Lower lobe of right lung (tissue), 2 donors: Measurements from ENCODE around the gene PCDHB8. TPM values are rescaled to one million over a fixed set of nuclear protein-coding genes. Genes with fewer than 3 reads are reported as not detected.
"Not testable (repeated sequence)": the region's sequence is repeated elsewhere in the genome, so short reads cannot be mapped to it uniquely, and the experiment has no call there.

Experiments used
- ATAC-seq, 2 donors: fragments of 200-7000 bp; cut with Tn5 transposase; one replicate each; pipeline ENCODE4 v1.9.1; 2020 to 2022; ENCODE audit warnings: mild to moderate bottlenecking in 2 of 2, moderate library complexity in 2 of 2
- DNase-seq: peaks from one replicate; pipeline ENCODE4 v3.0.0-alpha.2; 2020
- H3K27ac ChIP-seq: fragments of 200-600 bp; one replicate; pipeline ENCODE4 v1.8.0; 2022
- H3K27me3 ChIP-seq: fragments of 200-600 bp; one replicate; pipeline ENCODE4 v1.8.0; 2022; ENCODE audit warnings: low read depth
- H3K36me3 ChIP-seq: fragments of 200-600 bp; one replicate; pipeline ENCODE4 v1.8.0; 2022; ENCODE audit warnings: mild to moderate bottlenecking
- H3K4me1 ChIP-seq: fragments of 200-600 bp; one replicate; pipeline ENCODE4 v1.8.0; 2022
- H3K4me3 ChIP-seq: fragments of 200-600 bp; one replicate; pipeline ENCODE4 v1.8.0; 2022; ENCODE audit warnings: mild to moderate bottlenecking
- H3K9me3 ChIP-seq: fragments of 200-600 bp; one replicate; pipeline ENCODE4 v1.8.0; 2022
- intact Hi-C: fragments of 100-400 bp; cut with DNase I; formaldehyde crosslinking; loops from one replicate; pipeline ENCODE4 v1.11.0; 2022
- long read RNA-seq: library from polyadenylated mRNA; unstranded; transcript quantifications from one replicate; pipeline ENCODE4 v2.0.0, GENCODE V29; 2021
- total RNA-seq: library from RNA; stranded (reverse); fragmentation: NEBNext Ultra II Directional; extraction: Animal tissue kit (Norgen Biotek cat#: 25700); gene quantifications from one replicate; pipeline ENCODE4 v1.2.1, GENCODE V29; 2021
- TF ChIP-seq, protein P1 (sequence below): fragments of 200-600 bp; IDR thresholded peaks from one replicate; pipeline ENCODE4 v1.8.0; 2022; ENCODE audit warnings: antibody characterized with exemption, mild to moderate bottlenecking
- donor health status: DM: no; HTN: yes; CAD: no; lungs with severe emphysema.

Gene PCDHB8
- total RNA-seq: 2.6 TPM
- long read RNA-seq, partial matches to known transcripts: 0 of 1 reads
- long read RNA-seq, other reads (novel, unspliced or antisense): 0 of 1 reads

DNA sequence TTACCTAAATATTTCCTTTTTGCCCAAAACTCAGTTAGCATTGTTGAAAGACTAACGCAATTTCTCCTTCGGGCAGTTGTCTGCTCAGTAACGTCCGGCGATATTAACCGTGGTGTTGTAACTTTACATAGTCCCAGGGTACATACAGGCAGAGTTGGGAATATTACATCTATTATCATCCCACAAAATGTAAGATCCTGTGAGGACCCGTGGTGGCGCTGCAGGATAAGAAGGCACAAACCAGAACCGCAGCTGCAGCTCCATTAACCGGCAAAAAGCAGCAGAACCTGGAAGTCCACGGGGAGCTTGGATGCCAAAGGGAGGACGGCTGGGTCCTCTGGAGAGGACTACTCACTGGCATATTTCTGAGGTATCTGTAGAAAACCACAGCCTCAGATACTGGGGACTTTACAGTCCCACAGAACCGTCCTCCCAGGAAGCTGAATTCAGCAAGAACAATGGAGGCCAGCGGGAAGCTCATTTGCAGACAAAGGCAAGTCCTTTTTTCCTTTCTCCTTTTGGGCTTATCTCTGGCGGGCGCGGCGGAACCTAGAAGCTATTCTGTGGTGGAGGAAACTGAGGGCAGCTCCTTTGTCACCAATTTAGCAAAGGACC lies at the start of gene PCDHB8:
PCDHB8 (plus strand) TSS at position 214 of the 615 bp plus-strand sequence; CDS start at position 459, 245 bp downstream.
- peaks cover 30% of the 10 kb centered on the region for H3K9me3 ChIP-seq
- TF ChIP-seq, protein P1, sequence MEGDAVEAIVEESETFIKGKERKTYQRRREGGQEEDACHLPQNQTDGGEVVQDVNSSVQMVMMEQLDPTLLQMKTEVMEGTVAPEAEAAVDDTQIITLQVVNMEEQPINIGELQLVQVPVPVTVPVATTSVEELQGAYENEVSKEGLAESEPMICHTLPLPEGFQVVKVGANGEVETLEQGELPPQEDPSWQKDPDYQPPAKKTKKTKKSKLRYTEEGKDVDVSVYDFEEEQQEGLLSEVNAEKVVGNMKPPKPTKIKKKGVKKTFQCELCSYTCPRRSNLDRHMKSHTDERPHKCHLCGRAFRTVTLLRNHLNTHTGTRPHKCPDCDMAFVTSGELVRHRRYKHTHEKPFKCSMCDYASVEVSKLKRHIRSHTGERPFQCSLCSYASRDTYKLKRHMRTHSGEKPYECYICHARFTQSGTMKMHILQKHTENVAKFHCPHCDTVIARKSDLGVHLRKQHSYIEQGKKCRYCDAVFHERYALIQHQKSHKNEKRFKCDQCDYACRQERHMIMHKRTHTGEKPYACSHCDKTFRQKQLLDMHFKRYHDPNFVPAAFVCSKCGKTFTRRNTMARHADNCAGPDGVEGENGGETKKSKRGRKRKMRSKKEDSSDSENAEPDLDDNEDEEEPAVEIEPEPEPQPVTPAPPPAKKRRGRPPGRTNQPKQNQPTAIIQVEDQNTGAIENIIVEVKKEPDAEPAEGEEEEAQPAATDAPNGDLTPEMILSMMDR: peak; percentile 10
- H3K27ac ChIP-seq, H3K4me1 ChIP-seq, intact Hi-C loops, H3K36me3 ChIP-seq, DNase-seq, H3K4me3 ChIP-seq: not testable (repeated sequence)
- peak in 1 of 2 donors; percentile 48 for ATAC-seq
- H3K27me3 ChIP-seq: peaks cover 27% of the 10 kb centered on the region

- peak in 1 of 2 donors; percentile 68 for ATAC-seq
- Histone ChIP-seq H3K9me3 (peaks cover 21% of the 10 kb centered on the region), H3K4me3 (peak within 1 kb of the TSS; percentile 31), H3K4me1 (no peaks in the 10 kb centered on the region), H3K27me3 (no peaks in the 10 kb centered on the region), H3K36me3 (no peaks in the 10 kb centered on the region), H3K27ac (no peak within 1 kb of the TSS)
- TF ChIP-seq, protein P1: peak; percentile 32
- intact Hi-C loops: no loop called here
- no peak for DNase-seq
Observed at GRCh38 chr5:141135030-141135717, 42.4 kb upstream of the PCDHB8 start, which contains the start of gene PCDHB5. Gene PCDHB5 (plus strand): TSS chr5:141135206. CDS start chr5:141135435, 229 bp downstream.

GRCh38 chr5:141135718-141136266 lies 41.8 kb upstream of the PCDHB8 start:
- no peak for ATAC-seq
- TF ChIP-seq, protein P1: no peak
- no peak overlapping the region for H3K27ac ChIP-seq

GRCh38 chr5:141137346-141137745 lies 40.2 kb upstream of the PCDHB8 start:
- H3K36me3 ChIP-seq, H3K27me3 ChIP-seq, H3K27ac ChIP-seq, H3K4me1 ChIP-seq, DNase-seq, ATAC-seq, intact Hi-C loops, H3K4me3 ChIP-seq: not testable (repeated sequence)
- H3K9me3 ChIP-seq: peaks cover 21% of the 10 kb centered on the region

More at GRCh38 chr5:141135718-141136266, 41.8 kb upstream of the PCDHB8 start:
- no peaks in the 10 kb centered on the region for H3K4me1 ChIP-seq
- H3K27me3 ChIP-seq: no peaks in the 10 kb centered on the region
- H3K36me3 ChIP-seq: no peaks in the 10 kb centered on the region
- peak overlapping the region; percentile 31 for H3K4me3 ChIP-seq
- no peak for DNase-seq
- H3K9me3 ChIP-seq: peaks cover 21% of the 10 kb centered on the region
- intact Hi-C loops: no loop called here

DNA sequence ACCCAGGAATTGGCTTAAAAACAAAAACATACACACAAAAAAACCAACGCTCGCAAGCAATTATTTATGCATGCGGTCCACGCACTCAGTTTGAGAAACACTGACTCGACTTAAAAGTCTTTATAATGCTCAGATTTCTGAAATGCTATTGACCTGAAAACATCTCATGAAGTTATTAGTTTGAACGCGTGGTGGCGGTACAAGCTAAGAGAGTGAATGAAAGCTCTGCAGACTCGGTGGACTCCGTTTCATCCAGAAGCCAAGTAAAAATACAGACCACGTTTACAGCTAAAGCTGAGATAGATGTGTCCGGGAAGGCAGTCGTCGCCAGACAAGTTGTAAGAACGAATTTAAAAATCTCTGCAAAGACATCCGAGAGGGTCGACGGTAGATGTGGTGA lies 27.8 kb upstream of the PCDHB8 start, which contains the start of gene PCDHB6:
PCDHB6 (plus strand) TSS at position 246 of the 400 bp plus-strand sequence. CDS start 201 bp downstream, outside the sequence.
- DNase-seq (no peak), ATAC-seq (no peak)
- intact Hi-C loops: no loop called here
- Histone ChIP-seq H3K4me3 (peak within 1 kb of the TSS; percentile 15), H3K27ac (no peak within 1 kb of the TSS), H3K27me3 (no peaks in the 10 kb centered on the region), H3K4me1 (no peaks in the 10 kb centered on the region), H3K9me3 (peaks cover 9% of the 10 kb centered on the region), H3K36me3 (no peaks in the 10 kb centered on the region)
- TF ChIP-seq, protein P1: peak; percentile 11
